Erythroblast (primary cell): ENCODE data around the gene LYST.

ENCODE experiments used
- GATA1 ChIP-seq: IDR thresholded peaks from 2 replicates; pipeline ENCODE4 v1.6.1; 2011; ENCODE audit warnings: low read depth, mild to moderate bottlenecking, control low read depth, low read length, moderate library complexity
- POLR2A ChIP-seq: IDR thresholded peaks from 2 replicates; pipeline ENCODE4 v1.6.1; 2011; ENCODE audit warnings: mild to moderate bottlenecking, low read length

DNA sequence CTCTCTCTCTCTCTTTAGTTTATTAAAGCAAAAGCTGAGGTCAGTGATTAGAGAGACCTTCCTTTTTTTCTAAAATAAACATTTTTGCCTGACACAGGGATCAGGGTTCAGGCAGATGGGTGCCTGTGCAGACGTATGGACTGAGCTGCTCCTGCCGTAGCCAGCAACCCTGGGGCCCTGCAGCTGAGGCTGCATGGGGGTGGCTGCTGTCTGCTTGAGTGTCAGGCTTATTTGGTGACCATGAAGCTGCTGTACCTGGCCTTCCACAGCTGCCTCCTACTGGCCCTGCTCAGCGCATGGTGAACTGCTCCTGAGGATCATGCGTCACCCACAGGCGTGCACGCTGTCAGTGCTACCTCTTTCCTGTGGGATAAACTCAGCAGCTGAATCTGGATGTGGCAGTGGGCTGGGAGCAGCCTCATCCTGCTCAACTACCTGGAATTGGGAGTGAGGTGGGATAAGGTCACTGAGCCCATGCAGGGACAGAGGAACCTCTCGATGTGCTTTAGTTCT is 252.2 kb downstream of the LYST start:
- no peak for TF ChIP-seq POLR2A
- no peak for TF ChIP-seq GATA1
